GM21619 (cell line): ENCODE results near the gene MRPS31.

ENCODE experiments used
- ATAC-seq: cut with Tn5 transposase; IDR thresholded peaks from one replicate; pipeline ENCODE4 v1.9.1; 2021; ENCODE audit not compliant: unreplicated experiment

Gene MRPS31

DNA sequence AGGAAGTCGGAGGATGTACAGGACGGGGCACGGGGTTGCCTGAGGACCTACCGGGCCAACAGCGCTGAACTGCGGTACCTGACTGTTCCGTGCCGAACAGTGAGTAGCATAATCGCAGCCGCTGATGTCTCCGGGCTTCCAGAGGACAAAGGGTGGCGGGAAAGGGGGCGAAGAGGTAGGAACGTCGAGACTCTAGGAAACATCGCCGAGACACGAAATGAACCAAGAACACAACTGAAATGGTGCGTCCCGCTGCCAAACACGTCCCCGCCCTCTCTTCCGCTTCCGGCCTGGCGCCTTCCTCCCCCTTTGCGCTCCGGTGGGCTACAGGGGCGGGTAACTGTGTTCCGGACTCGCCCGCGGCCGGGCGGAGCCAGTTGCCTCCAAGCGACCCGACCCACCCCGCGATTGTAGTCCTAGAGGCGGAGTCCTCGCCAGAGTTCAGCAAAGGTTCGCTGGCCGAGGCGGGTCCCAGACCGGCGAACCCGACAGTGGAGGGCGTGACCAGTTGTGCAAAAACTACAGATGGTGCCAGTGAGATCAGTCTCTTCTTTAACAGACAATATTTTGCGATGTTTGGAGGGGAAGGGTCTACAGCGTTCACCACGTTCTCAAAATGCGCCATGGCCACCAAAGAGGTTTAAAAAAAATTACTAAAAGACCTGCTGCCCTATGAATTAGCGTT is at the start of gene MRPS31:
MRPS31 (minus strand) TSS at position 257 of the 685 bp plus-strand sequence; CDS start at position 203, 54 bp downstream.
- peak; percentile 94 for ATAC-seq

DNA sequence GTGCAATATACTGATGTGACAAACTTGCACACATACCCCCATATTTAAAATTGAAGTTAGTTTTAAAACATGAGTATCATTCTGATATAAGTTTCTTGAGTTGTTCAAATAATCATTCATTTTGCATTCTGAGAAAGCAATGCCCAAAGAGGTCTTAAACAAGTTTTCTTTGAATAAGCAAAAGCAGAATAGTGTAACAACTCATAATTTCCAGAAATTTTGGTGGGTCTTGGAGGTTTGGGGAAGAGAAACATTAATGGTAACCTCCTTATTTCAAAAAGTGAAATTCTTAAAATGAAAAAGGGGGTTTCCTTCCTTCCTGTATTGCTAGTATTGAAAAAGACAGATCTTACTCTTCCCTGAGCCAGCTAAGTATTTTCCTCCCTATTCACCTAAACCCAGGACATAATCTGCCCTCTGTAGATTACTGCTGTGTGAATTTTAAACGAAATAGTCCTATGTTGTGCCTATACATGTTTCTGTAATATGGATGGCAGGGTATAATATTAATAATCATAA is 48.9 kb upstream of the MRPS31 start:
- ATAC-seq, result no peak

DNA sequence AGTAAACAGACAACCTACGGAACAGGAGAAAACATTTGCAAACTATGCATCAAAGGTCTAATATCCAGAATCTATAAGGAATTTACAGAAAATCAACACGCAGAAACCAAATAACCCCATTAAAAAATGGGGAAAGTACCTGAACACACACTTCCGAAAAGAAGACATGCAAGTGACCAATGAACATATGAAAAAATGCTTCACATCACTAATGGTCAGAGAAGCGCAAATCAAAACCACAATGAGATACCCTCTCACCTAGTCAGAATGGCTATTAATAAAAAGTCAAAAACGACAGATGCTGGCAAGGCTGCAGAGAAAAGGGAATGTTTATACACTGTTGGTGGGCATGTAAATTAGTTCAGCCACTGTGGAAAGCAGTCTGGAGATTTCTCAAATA is 47.9 kb upstream of the MRPS31 start:
- no peak for ATAC-seq

DNA sequence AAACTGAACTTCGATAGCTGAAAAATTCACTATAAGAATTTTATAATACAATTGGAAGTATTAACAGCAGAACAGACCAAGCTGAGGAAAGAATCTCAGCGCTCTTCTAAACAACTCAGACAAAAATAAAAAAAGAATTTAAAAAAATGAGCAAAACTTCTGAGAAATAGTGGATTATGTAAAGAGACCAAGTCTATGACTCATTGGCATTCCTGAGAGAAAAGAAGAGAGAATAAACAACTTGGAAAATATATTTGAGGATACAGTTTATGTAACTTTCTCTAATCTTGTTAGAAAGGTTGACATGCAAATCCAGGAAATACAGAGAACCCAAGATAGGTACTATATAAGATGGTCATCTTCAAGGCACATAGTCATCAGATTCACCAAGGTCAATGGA is 43.8 kb upstream of the MRPS31 start:
- no peak for ATAC-seq

DNA sequence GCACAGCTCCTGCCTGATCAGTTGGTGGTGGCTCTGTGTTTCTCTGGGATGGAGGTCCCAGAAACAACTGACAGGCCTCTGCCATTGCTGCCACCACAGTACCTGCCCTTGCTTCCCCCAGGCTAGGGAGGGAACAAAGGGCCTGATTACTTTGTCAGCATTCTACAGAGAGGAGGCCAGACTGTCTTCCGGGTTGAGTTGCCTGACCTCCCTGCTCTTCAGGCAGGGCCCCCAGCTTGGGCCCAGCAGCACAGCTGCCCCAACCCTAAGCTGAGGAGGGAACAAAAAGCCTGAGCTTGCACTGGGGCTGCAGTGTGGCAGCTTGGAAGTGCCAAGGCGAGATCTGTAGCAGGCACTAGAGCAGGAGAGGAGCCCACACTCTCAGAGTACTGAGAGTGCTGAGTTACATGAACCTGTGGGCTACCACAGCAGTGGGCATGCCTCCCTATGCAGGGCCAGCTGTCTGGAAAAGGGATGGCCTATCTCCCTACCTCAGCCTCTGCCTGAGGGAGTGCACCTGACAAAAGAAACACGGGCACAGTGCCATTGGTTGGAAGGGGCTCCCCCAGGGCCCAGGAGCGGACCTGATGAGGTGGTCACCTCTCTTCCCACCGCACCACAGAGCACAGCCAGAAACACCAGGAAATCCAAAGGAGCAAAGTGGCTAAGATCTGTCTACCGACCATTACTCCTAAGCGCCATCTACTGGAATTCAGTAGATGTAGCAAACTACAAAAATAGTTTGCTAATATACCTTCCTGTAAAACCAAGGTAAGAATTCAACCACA is 42.9 kb upstream of the MRPS31 start:
- no peak for ATAC-seq

DNA sequence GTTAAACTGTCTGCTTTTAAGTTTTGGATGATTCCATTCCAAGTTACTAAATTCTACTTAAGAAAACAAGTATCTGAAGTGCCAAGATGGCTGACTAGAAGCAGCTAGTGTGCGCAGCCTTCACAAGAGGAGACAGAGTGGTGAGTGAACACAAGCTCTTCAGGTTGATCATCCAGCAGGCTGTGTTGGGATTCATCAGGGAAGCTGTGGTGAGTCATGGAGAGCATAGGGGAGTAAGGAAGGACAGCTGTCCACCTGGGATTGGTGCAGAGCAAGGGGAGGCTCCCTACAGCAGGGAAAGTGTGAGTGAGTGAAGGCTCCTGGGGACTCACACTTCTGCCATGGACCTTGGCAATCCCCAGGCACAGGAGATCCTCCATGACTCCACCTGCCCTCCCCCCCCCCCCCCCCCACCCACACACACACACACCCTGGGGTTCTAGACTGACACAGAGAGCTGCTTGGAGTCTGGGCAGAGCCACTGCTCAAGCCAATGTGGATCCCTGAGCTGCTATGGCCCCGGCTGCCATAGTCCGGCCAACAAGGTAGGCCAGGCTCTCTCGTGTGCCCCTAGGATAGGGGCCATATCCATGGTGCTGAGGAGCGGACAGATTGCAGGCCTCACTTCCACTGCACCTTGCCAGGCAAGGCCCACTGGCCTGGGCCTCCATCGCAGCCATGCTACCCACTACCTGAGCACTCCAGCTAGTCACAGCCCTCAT is 41.9 kb upstream of the MRPS31 start:
- no peak for ATAC-seq

DNA sequence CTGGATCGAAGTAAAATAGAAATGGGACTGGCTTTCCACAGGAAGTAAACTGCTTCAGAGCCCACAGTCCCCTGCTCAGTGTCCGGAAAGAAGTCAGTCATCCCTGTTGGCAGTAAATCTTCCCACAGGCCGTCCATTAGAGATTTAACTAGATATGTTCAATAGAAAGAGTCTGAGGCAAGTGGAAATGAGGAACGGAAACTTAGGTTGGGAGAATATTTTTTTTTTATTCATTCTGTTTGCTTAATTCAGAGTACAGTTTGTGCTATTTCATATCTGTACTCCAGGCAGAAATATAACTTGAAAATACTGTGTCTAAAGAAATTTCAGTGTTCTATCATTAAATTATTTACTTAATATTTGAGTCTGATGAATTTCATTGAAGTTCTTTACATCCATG is 41.1 kb upstream of the MRPS31 start:
- no peak for ATAC-seq

DNA sequence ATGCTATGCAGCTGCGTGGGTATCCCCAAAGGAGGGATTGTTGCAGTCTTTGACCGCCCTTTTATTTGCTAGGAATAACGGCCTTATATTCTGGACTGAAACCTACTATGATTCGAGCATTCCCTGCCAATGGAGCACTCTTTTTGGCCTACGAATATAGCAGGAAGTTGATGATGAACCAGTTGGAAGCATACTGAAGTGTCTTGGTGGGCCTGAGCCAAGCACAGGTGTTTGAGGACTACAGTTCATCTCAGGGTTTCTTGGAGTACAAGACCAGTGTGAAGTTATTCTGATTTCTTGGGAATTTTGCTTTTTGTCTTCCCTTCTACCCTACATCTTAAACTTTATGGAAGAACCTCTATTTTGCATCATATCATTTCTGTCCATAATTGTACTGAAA is 38.5 kb upstream of the MRPS31 start:
- no peak for ATAC-seq

DNA sequence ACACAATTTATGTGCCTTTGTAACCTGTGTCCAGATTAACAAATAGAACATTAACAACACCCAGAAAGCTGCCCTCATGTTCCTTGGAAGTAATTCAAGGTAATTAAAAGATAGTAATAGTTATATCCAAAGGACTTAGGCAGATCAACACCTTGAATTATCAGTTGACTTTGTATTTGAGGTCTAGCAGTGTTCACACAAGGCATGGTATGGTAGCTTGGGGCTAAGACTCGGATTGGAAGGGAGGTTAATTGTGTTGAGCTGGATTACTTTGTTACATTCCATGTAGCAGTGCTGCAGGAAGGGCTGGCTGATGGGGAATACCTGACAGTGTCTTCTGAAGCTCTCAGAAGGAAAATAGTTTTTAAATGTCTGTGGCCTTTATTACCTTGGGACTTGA is 35.3 kb upstream of the MRPS31 start:
- ATAC-seq, result no peak

DNA sequence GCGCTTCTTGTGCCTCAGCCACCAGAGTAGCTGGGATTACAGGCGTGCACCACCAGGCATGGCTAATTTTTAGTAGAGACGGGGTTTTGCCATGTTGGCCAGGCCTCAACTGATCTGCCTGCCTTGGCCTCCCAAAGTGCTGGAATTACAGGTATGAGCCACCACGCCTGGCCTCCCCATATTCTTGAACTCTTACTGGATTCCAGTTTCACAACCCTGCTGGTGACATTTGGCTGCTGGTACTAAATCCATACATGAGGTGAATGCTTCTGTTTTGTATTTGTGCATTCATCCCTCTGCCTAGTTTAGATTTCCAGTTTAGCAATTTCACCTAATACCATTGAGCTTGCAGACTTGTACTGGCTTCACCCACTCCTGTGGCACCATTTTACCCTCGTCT is 32.3 kb upstream of the MRPS31 start:
- no peak for ATAC-seq

DNA sequence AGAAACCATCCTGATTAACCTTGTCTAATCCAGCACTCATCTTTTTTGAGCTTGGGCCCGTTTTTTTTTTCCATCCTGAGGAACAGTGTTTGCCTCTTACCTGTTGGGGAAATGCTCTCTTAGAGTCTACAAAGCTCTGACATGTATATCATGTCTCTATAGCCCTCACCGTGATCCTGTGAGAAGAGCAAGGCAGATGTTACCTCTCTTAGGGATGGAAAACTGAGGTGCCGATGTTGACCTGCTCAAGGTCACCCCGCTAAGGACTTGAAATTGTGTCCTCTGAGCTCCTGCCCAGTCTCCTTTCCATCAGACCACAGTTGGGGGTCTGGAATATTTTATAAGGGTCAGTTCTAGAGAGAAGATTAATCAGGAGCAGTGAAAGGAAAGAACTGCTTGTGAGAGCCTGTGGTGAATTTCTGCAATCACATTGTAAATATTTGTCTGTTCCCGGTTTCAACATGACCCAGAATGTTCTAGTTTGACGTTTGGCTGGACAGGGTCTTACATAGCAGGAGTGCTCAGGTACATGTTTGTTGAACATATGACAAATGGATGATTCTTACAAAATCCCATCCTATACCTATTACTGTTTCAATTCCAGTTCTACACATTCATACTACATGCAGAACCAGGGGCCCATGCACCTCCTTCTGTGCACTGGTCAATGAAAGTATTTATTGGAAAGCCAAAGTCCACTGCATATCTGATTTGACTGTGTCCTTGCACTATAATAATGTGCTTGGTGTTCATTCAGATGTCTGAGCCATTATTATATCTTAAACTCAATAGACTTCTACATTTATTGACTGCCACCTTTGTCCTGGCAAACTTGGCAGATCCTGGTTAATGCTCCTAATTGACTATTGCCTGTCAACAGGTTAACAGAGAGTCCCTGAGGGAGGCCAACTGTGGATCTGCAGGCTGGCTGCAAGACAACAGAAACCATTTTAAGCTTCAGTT is 30.5 kb upstream of the MRPS31 start:
- ATAC-seq, result no peak

DNA sequence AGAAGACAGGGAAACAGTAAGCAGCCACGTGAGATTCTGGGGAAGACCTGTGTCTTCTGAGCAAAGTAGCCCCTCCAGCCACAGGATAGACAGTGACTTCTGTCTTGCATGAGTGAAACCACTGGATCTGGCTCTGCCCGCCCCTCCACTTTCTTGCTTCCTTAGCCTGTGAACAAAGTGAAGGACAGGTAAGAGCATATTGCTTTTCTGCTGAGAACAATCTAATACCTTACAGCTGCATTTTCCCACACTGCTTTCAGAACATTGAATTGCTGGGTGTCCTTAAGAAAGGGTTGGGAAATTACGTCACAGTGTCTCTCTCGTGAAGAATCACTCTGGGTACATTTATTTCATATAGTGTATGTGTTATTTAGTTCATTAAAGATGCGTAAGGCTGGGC is 29.6 kb upstream of the MRPS31 start:
- ATAC-seq, result no peak

DNA sequence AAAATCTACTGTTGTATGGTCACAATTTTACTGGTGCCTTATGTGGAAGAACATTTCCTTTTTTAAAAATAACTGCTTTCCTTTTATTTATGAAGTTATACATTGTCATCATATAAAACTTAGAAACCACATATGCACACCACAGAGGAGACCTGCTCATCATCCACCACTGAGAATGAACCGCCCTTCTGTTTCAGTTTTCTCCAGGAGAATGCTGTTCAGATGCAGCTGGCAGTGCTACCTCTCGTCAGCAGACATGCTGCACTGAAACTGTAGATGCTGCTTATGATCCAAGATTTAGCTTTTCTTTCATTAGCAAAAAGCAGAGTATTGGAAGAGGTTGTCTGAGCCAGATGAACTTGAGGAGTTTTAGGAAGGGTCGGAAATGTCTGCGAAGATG is 28.5 kb upstream of the MRPS31 start:
- no peak for ATAC-seq

DNA sequence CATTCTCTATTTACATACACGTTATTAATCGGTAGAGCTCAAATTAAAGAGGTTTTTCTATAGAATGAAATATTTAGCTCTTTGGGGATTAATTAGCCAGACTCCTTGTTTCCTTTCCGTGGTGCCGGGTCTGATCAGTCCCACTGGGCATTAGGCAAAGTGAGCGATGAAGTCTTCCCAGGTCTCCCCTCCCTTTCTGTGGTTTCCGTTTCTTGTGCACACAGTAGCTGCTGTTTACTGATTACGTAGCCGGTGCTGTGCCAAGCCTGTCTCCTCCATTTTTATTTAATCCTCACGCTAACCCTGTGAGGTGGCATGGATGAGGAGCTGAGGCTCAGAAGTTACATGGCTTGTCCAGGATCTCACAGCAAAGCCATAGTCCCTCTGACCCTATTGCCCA is 27.4 kb upstream of the MRPS31 start:
- ATAC-seq, result no peak

DNA sequence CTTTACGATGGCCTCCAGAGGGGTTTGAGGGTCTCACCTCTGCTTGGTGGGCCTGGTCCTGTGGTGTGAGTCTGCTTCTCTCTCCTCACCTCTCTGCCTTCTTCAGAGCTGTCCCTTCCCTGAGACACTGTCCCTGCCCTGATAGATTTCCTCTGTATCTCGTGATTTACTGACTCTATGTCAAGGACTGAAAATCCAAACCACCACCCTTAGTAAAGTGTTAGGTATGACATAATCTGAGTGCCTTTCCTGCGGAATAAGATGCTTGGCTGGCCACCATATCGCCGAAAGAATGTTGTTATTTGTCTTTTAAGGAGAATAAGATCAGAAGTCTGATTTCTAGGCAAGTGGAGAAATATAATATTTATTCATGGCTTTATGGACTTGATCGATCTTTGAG is 25.7 kb upstream of the MRPS31 start:
- ATAC-seq, result no peak

DNA sequence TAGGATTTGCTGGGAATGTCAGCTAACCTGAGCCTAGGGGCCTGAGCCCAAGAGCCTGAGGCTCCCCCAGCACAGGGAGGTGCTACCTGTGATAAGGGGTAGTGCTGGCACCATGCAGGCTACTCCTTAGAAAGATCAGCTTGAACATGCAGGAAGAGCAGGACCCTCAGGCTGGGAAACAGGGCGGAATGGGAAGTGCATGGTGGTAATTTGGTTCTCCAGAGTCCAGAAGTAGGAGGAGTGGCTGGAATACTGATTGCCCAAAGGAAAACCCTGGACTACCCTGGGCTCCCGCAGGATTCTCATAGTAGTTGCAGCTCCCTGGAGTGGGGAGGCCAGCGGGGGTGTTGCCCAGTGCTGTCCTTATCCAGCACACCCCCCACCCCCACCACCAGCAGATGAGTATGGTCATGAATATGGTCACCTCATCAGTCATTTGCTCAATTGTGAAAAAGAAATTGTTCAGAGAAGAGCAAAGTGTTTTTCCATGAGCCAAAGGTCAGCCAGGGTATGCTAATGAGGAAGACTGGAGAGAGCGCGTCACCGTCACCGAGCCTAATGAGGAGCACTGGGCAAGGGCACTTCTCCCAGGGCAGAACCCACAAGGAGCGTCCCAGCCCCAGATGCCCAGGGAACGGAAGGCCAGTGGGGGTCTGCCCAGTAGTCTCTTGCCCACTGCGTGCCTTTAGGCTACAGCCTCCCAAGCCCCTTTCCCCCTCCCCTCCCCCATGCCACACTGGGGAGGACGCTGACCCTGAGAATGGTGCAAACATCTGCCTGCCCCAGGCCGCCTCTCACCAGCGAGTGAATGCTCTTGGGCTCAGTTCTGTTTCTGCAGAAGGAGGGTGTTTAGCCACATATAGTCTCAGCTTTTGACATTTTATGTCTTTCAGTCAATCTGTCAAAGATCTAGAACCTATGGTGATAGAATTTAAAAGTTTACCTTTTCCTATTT is 23.7 kb upstream of the MRPS31 start:
- ATAC-seq, result no peak

DNA sequence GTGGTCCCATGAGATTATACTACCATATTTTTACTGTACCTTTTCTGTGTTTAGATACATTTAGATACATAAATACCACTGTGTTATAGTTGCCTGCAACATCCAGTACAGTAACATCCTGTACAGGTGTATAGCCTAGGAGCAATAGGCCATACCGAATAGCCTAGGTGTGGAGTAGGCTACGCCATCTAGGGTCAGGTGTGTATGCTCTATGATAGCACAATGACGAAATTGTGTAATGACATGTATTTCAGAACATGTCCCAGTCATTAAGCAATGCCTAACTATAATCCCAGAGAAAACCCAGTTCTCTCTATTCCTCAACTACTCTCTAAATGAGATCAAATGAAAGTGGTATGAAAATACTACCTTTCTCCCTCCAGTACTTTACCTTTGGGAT is 22.3 kb upstream of the MRPS31 start:
- no peak for ATAC-seq

DNA sequence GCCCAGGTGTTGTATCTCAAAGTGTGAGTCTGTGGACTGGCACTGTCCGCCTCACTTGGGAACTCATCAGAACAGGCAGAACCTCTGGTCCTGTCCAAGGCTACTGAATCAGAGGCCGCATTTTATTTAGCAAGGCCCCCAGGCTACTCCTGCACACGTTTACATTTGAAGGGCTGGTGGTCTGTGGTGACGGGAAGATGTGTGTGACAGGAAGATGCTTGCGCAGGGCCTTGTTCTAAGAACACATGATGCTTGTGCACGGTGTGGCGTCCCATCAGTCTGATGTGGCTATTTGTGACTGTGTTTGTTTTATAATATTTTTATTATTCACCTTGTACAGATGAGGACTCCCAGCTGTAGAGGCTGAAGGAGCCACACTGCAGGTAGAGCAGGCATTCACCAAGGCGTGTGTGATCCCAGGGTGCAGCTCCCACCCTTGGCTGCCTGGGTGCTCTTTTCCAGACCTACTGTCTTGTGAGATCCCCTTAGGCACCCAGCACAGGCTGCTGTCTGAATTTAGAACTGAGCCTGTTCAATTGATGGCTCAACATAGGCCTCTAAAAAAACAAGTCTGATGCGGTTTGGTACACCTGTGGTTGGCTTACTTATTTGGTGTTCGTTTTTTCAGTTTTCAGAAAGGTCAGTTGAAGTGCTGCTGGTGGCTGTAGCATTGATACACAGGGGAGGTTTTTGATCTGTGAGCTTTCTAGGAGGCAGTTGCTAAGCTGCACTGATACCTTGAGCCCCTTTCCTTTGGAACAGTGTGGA is 21.5 kb upstream of the MRPS31 start:
- ATAC-seq, result peak; percentile 29

DNA sequence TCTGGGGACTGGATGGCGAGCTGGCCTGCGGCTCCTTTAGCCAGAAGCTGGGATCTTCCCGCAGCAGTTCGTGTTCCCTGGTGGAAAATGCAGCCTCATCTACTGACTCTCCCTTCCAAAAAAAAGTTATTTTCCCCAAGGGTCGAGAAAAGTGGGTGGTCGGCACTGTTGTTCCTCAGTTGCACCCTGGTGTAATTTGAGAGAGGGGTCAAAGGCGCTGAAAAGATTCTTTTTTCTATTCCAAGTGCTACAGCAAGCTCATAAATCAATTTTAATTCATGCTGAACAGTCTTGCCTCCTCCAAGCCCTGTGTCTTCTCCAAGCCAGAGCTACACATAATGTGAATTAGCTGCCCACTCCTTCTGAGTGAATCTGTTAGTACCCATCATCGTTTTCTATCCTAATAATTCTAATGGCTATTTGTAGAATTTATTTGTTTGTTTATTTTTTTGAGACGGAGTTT is 19.2 kb upstream of the MRPS31 start:
- no peak for ATAC-seq
